ENCODE measurements around the gene IL23R.
A peak's percentile ranks its signal among the peaks of the same experiment; 100 is the strongest.

The IL23R gene

GRCh38 chr1:67241200-67241746 is 75.0 kb downstream of the IL23R start:
- DNase-seq (ENCODE audit: low spot score): no peak

- DNase-seq (ENCODE audit: low spot score): no peak
These were observed 75.8 kb downstream of the IL23R start for GRCh38 chr1:67242016-67242415.

- no peak for DNase-seq (ENCODE audit: low spot score)
These were observed 83.9 kb downstream of the IL23R start for GRCh38 chr1:67250051-67250653.

- DNase-seq (ENCODE audit: low spot score): no peak
These were observed 90.3 kb downstream of the IL23R start for GRCh38 chr1:67256291-67257172.

- DNase-seq (ENCODE audit: low spot score): no peak
These were observed 90.9 kb downstream of the IL23R start for GRCh38 chr1:67257173-67257535.

- DNase-seq (ENCODE audit: low spot score): no peak
These were observed 95.4 kb downstream of the IL23R start for GRCh38 chr1:67261680-67262079.

- DNase-seq (ENCODE audit: low spot score): no peak
These were observed 96.5 kb downstream of the IL23R start for GRCh38 chr1:67262735-67263134.

GRCh38 chr1:67264152-67264551 is 97.9 kb downstream of the IL23R start:
- DNase-seq (ENCODE audit: low spot score): no peak

- DNase-seq (ENCODE audit: low spot score): no peak
These were observed 98.6 kb downstream of the IL23R start for GRCh38 chr1:67264899-67265298.

GRCh38 chr1:67269061-67269460 is 102.8 kb downstream of the IL23R start:
- DNase-seq (ENCODE audit: low spot score): no peak

- no peak for DNase-seq (ENCODE audit: low spot score)
These were observed 104.3 kb downstream of the IL23R start for GRCh38 chr1:67270541-67270940.

- no peak for DNase-seq (ENCODE audit: low spot score)
These were observed 107.3 kb downstream of the IL23R start for GRCh38 chr1:67273591-67273990.

GRCh38 chr1:67274623-67275325 is 108.5 kb downstream of the IL23R start:
- no peak for DNase-seq (ENCODE audit: low spot score)

- DNase-seq (ENCODE audit: low spot score): no peak
These were observed 114.4 kb downstream of the IL23R start for GRCh38 chr1:67280696-67281095.

GRCh38 chr1:67281244-67281643 is 115.0 kb downstream of the IL23R start:
- DNase-seq (ENCODE audit: low spot score): peak; percentile 25

GRCh38 chr1:67285780-67286488 is 119.7 kb downstream of the IL23R start:
- DNase-seq (ENCODE audit: low spot score): no peak

GRCh38 chr1:67290236-67290635 is 124.0 kb downstream of the IL23R start:
- DNase-seq (ENCODE audit: low spot score): no peak

GRCh38 chr1:67294836-67295617 is 128.8 kb downstream of the IL23R start:
- no peak for DNase-seq (ENCODE audit: low spot score)

GRCh38 chr1:67298762-67299161 is 132.5 kb downstream of the IL23R start:
- no peak for DNase-seq (ENCODE audit: low spot score)

- DNase-seq (ENCODE audit: low spot score): no peak
These were observed 133.0 kb downstream of the IL23R start for GRCh38 chr1:67299296-67299695.

GRCh38 chr1:67300561-67300960 is 134.3 kb downstream of the IL23R start:
- no peak for DNase-seq (ENCODE audit: low spot score)
